ENCODE results near the gene SUN1.
A peak's percentile ranks its signal among the peaks of the same experiment; 100 is the strongest.

Gene SUN1

GRCh38 chr7:859359-860030, 27.2 kb downstream of the SUN1 start:
- POLR2A ChIA-PET: no interaction called here
- no peak overlapping the region for H3K27ac ChIP-seq (ENCODE audit: extremely low read depth, low read depth, low read length)
- no peak for TF ChIP-seq ZNF488 (tag by site-specific recombination; IDR thresholded peaks at IDR 0.05)
- TF ChIP-seq ZNF214 (tag by site-specific recombination; IDR thresholded peaks at IDR 0.05; ENCODE audit: borderline replicate concordance): no peak
- TF ChIP-seq KLF8 (tag by site-specific recombination; IDR thresholded peaks at IDR 0.05): no peak
- no peak for TF ChIP-seq ZBTB26 (tag by site-specific recombination; optimal IDR thresholded peaks at IDR 0.05)
- no peak for TF ChIP-seq ZNF521 (tag by site-specific recombination; IDR thresholded peaks at IDR 0.05)
- no peak for TF ChIP-seq ZNF621 (tag by site-specific recombination; IDR thresholded peaks at IDR 0.05)
- no peak for TF ChIP-seq CTCF (tag by site-specific recombination; IDR thresholded peaks at IDR 0.05)
- TF ChIP-seq ZNF19 (tag by site-specific recombination; IDR thresholded peaks at IDR 0.05; ENCODE audit: low read depth): no peak
- CTCF ChIA-PET: interaction anchor here (0.6 to 2.7 kb wide), 2 partner anchors 14 to 16 kb away, joined by 4 to 16 read pairs; no protein-coding TSS in a partner anchor
- H3K4me3 ChIP-seq (ENCODE audit: low read depth, low read length): no peak overlapping the region
- H3K36me3 ChIP-seq (ENCODE audit: control insufficient read depth in 2 of 2, insufficient read depth in 1 of 2, low read length in 2 of 2): peaks cover 15 to 78% of the 10 kb centered on the region in 2 experiments
- no peaks in the 10 kb centered on the region for H3K9me3 ChIP-seq (ENCODE audit: control insufficient read depth, insufficient read depth, low read depth, low read length)
- H3K4me1 ChIP-seq (ENCODE audit: control insufficient read depth, insufficient read depth, low read length): no peaks in the 10 kb centered on the region

GRCh38 chr7:860149-860548, 27.9 kb downstream of the SUN1 start:
- H3K4me3 ChIP-seq (ENCODE audit: low read depth, low read length): no peak overlapping the region
- H3K9me3 ChIP-seq (ENCODE audit: control insufficient read depth, insufficient read depth, low read depth, low read length): no peaks in the 10 kb centered on the region
- POLR2A ChIA-PET: no interaction called here
- no peaks in the 10 kb centered on the region for H3K4me1 ChIP-seq (ENCODE audit: control insufficient read depth, insufficient read depth, low read length)
- TF ChIP-seq ZNF626 (tag by site-specific recombination; IDR thresholded peaks at IDR 0.05): no peak
- no peak for TF ChIP-seq CTCF (tag by site-specific recombination; IDR thresholded peaks at IDR 0.05)
- 0 out of 2 replicates have a peak, but pooled peaks have one; percentile 19 for TF ChIP-seq ZNF600 (tag by site-specific recombination; IDR thresholded peaks at IDR 0.05)
- no peak for TF ChIP-seq ZSCAN4 (tag by site-specific recombination; IDR thresholded peaks at IDR 0.05)
- no peak for TF ChIP-seq ZBTB11 (tag by site-specific recombination; conservative IDR thresholded peaks at IDR 0.05; ENCODE audit: low read depth)
- peak; percentile 68 for TF ChIP-seq ZFHX2 (tag by site-specific recombination; conservative IDR thresholded peaks at IDR 0.05)
- peak; percentile 30; the same call in 1 of the 2 replicates for TF ChIP-seq EGR2 (tag by site-specific recombination; IDR thresholded peaks at IDR 0.05; ENCODE audit: low read depth)
- TF ChIP-seq ZNF341 (tag by site-specific recombination; IDR thresholded peaks at IDR 0.05; ENCODE audit: low read depth): no peak
- TF ChIP-seq ZBTB44 (tag by site-specific recombination; IDR thresholded peaks at IDR 0.05): no peak
- CTCF ChIA-PET: interaction anchor here (2.7 kb wide), 1 partner anchor 13 kb away, joined by 16 read pairs; no protein-coding TSS in a partner anchor
- H3K27ac ChIP-seq (ENCODE audit: extremely low read depth, low read depth, low read length): no peak overlapping the region
- H3K36me3 ChIP-seq (ENCODE audit: control insufficient read depth in 2 of 2, insufficient read depth in 1 of 2, low read length in 2 of 2): peaks cover 15 to 77% of the 10 kb centered on the region in 2 experiments

Measured in HEK293 (cell line).